ENCODE results near the gene GAS6. TPM values are rescaled to one million over a fixed set of nuclear protein-coding genes. Genes with fewer than 3 reads are reported as not detected.

GAS6 gene
- polyA plus RNA-seq, 1 experiment, result 374 TPM

GRCh38 chr13:113806104-113806471, 57.8 kb downstream of the GAS6 start:
- TF ChIP-seq CTCF (IDR thresholded peaks at IDR 0.05; ENCODE audit: insufficient read depth, low read depth, low read length), result no peak
- DNase-seq (ENCODE audit: low read depth), result no peak
- H3K36me3 ChIP-seq (ENCODE audit: control insufficient read depth, insufficient read depth, low read length), result no peaks in the 10 kb centered on the region
- ChIA-PET POLR2A (no interaction called here), CTCF (interaction anchor here (1.3 kb wide), 1 partner anchor 8 kb away, joined by 4 read pairs; no protein-coding TSS in a partner anchor)
- H3K4me3 ChIP-seq (ENCODE audit: low read depth, low read length), result no peak overlapping the region
- no peaks in the 10 kb centered on the region for H3K27me3 ChIP-seq (ENCODE audit: control insufficient read depth, insufficient read depth, low read length)

GRCh38 chr13:113805431-113806103, 58.3 kb downstream of the GAS6 start:
- POLR2A ChIA-PET, result no interaction called here
- Histone ChIP-seq H3K27me3 (ENCODE audit: control insufficient read depth, insufficient read depth, low read length) (no peaks in the 10 kb centered on the region), H3K36me3 (ENCODE audit: control insufficient read depth, insufficient read depth, low read length) (no peaks in the 10 kb centered on the region), H3K4me3 (ENCODE audit: low read depth, low read length) (no peak overlapping the region)
- DNase-seq (ENCODE audit: low read depth), result no peak
- CTCF ChIA-PET, result interaction anchor here (1.3 kb wide), 1 partner anchor 8 kb away, joined by 4 read pairs; no protein-coding TSS in a partner anchor
- no peak for TF ChIP-seq CTCF (IDR thresholded peaks at IDR 0.05; ENCODE audit: insufficient read depth, low read depth, low read length)

DNA sequence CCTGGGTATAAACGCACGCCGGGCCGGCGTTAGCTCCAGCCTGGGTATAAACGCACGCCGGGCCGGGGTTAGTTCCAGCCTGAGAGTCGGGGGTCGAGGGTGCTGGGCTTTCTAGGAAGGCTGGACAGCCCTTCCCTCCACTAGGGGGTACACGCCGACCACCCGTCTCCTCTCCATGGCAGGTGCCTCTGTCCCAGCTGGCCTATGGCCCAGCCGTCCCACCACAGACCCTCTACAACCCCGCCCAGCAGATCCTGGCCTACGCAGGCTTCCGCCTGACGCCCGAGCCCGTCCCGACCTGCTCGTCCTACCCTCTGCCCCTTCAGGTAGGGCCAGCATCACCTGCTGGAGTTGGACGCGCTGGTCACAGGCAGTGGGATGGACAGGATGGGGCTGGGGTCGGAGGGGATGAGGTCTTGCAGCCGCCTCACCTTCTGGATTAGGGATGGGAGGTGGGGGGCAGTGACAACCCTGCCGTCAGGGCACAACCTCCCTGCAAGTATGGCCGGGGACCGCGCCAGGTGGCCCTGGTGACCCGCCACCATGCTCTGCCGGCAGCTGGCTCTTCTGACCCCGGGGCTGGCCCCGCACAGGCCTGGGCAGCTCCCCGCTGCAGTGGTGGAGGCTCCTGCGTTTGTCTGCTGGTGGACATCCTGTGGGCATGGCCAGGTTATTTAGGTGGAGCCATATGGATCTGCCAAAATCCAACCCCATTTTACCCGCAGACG, 59.0 kb downstream of the GAS6 start:
- no peaks in the 10 kb centered on the region for H3K27me3 ChIP-seq (ENCODE audit: control insufficient read depth, insufficient read depth, low read length)
- TF ChIP-seq CTCF (IDR thresholded peaks at IDR 0.05; ENCODE audit: insufficient read depth, low read depth, low read length), result no peak
- CTCF ChIA-PET, result interaction anchor here (0.6 to 1.3 kb wide), 2 partner anchors 9 to 141 kb away, joined by 3 to 4 read pairs; no protein-coding TSS in a partner anchor
- no peak for DNase-seq (ENCODE audit: low read depth)
- no peaks in the 10 kb centered on the region for H3K36me3 ChIP-seq (ENCODE audit: control insufficient read depth, insufficient read depth, low read length)
- POLR2A ChIA-PET, result no interaction called here
- H3K4me3 ChIP-seq (ENCODE audit: low read depth, low read length), result no peak overlapping the region

- no peak for DNase-seq (ENCODE audit: low read depth)
- ChIA-PET CTCF (interaction anchor here (0.6 to 0.7 kb wide), 2 partner anchors 9 to 142 kb away, joined by 3 to 5 read pairs; no protein-coding TSS in a partner anchor), POLR2A (no interaction called here)
- no peaks in the 10 kb centered on the region for H3K27me3 ChIP-seq (ENCODE audit: control insufficient read depth, insufficient read depth, low read length)
- no peak for TF ChIP-seq CTCF (IDR thresholded peaks at IDR 0.05; ENCODE audit: insufficient read depth, low read depth, low read length)
- no peak overlapping the region for H3K4me3 ChIP-seq (ENCODE audit: low read depth, low read length)
- no peaks in the 10 kb centered on the region for H3K36me3 ChIP-seq (ENCODE audit: control insufficient read depth, insufficient read depth, low read length)
Observed at GRCh38 chr13:113804017-113804702, 59.7 kb downstream of the GAS6 start.

Measured in BJ (cell line).